BLaER1 (cell line): ENCODE data around the gene TMEM80.
"Not testable (repeated sequence)": the region's sequence is repeated elsewhere in the genome, so short reads cannot be mapped to it uniquely, and the experiment has no call there.

Source experiments
- H3K27ac ChIP-seq: shearing (Covaris generic); formaldehyde crosslinking; 2 replicates; pipeline ENCODE4 v1.8.1; 2022
- H3K27me3 ChIP-seq: shearing (Covaris generic); formaldehyde crosslinking; 2 replicates; pipeline ENCODE4 v1.8.1; 2022
- H3K36me3 ChIP-seq: shearing (Covaris generic); formaldehyde crosslinking; 2 replicates; pipeline ENCODE4 v1.8.1; 2022
- H3K4me1 ChIP-seq: shearing (Covaris generic); formaldehyde crosslinking; 2 replicates; pipeline ENCODE4 v1.8.1; 2022
- H3K4me2 ChIP-seq: shearing (Covaris generic); formaldehyde crosslinking; 2 replicates; pipeline ENCODE4 v1.8.1; 2022
- H3K4me3 ChIP-seq: shearing (Covaris generic); formaldehyde crosslinking; 2 replicates; pipeline ENCODE4 v1.8.1; 2022
- H3K9ac ChIP-seq: shearing (Covaris generic); formaldehyde crosslinking; 2 replicates; pipeline ENCODE4 v1.8.1; 2022
- H3K9me3 ChIP-seq: shearing (Covaris generic); formaldehyde crosslinking; 2 replicates; pipeline ENCODE4 v1.8.1; 2022
- H4K20me1 ChIP-seq: shearing (Covaris generic); formaldehyde crosslinking; 2 replicates; pipeline ENCODE4 v1.8.1; 2022
- Cebpa-rat ChIP-seq: shearing (Covaris generic); IDR thresholded peaks from 2 replicates; pipeline ENCODE4 v1.8.1; 2022

Gene TMEM80

DNA sequence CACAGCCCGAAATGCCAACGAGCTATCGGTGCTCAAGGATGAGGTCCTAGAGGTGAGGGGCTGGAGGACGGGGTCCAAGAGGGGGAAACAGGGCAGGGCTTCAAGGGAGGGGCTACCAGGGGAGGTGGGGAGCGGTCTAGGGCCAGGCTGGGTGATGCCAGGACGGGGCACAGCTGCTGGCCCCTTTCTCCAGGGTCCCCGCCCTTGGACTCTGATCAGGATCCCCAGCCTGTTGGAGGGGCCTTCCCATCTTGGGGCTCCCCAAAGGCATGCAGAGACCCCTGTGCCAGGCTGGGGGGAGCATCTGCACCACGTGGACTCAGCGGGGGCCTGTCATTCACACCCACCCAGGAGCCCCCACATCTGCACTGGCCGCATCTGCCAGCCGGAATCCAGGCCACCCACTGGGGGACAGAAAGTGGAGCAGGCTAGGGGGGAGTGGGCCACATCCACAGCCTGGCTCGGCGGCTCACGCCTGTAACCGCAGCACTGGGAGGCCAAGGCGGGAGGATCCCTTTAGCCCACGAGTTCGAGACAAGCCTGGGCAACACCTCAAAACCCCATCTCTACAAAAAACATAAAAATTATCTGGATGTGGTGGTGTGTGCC is 29.3 kb downstream of the TMEM80 start:
- peaks cover 74% of the 10 kb centered on the region for H3K4me1 ChIP-seq
- no peak overlapping the region for H3K4me3 ChIP-seq
- H3K4me2 ChIP-seq: peak overlapping the region; percentile 88
- TF ChIP-seq Cebpa-rat: no peak
- no peak overlapping the region for H3K27ac ChIP-seq
- H3K36me3 ChIP-seq: no peaks in the 10 kb centered on the region
- H3K9me3 ChIP-seq: no peaks in the 10 kb centered on the region
- no peak overlapping the region for H3K9ac ChIP-seq
- H4K20me1 ChIP-seq: peaks cover 17% of the 10 kb centered on the region
- peaks cover 62% of the 10 kb centered on the region for H3K27me3 ChIP-seq

DNA sequence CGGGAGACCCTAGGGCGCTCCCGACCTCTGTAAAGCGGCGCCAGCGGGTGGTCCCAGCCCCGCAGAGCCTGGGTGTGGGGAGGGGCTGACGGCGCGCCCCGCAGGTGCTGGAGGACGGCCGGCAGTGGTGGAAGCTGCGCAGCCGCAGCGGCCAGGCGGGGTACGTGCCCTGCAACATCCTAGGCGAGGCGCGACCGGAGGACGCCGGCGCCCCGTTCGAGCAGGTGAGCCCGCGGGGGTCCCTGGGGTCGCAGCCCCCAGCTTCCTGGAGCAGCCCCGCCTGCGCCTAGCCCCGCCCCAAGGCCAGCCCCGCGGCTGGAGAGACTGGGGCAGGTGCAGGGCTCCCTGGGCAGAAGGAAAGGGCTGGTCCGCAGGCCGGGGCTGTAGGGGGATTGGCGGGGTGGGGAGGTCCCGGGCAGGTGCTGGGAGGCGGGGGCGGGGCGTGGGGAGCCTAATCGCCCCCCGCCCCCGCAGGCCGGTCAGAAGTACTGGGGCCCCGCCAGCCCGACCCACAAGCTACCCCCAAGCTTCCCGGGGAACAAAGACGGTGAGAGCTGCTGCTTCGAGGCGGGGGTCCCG is 30.1 kb downstream of the TMEM80 start:
- TF ChIP-seq Cebpa-rat: no peak
- Histone ChIP-seq H4K20me1 (peaks cover 17% of the 10 kb centered on the region), H3K4me3 (peak overlapping the region; percentile 64), H3K27me3 (peaks cover 54% of the 10 kb centered on the region), H3K9me3 (no peaks in the 10 kb centered on the region), H3K9ac (no peak overlapping the region), H3K27ac (no peak overlapping the region), H3K36me3 (no peaks in the 10 kb centered on the region), H3K4me2 (peak overlapping the region; percentile 88), H3K4me1 (peaks cover 69% of the 10 kb centered on the region)

DNA sequence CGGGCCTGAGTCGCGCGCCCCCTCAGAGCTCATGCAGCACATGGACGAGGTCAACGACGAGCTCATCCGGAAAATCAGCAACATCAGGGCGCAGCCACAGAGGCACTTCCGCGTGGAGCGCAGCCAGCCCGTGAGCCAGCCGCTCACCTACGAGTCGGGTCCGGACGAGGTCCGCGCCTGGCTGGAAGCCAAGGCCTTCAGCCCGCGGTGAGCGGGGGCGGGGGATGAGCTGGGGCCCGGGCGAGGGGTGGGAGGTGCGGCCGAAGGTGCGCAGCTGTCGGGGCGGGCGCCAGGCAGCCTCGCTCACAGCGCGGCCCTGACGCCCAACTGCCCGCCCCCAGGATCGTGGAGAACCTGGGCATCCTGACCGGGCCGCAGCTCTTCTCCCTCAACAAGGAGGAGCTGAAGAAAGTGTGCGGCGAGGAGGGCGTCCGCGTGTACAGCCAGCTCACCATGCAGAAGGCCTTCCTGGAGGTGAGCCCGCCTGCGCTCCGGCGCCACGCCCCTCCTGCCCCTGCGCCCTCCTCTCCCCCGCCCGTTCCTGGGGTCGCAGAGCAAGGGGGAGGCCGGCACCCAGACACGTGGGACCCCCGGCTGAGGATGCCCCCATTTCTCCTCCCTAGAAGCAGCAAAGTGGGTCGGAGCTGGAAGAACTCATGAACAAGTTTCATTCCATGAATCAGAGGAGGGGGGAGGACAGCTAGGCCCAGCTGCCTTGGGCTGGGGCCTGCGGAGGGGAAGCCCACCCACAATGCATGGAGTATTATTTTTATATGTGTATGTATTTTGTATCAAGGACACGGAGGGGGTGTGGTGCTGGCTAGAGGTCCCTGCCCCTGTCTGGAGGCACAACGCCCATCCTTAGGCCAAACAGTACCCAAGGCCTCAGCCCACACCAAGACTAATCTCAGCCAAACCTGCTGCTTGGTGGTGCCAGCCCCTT is 30.9 kb downstream of the TMEM80 start:
- peak overlapping the region; percentile 65 for H3K9ac ChIP-seq
- peaks cover 62% of the 10 kb centered on the region for H3K4me1 ChIP-seq
- peak overlapping the region; percentile 88 for H3K4me2 ChIP-seq
- peaks cover 10% of the 10 kb centered on the region for H4K20me1 ChIP-seq
- no peaks in the 10 kb centered on the region for H3K36me3 ChIP-seq
- H3K4me3 ChIP-seq: peak overlapping the region; percentile 64
- peak overlapping the region; percentile 70 for H3K27ac ChIP-seq
- peaks cover 45% of the 10 kb centered on the region for H3K27me3 ChIP-seq
- TF ChIP-seq Cebpa-rat: no peak
- H3K9me3 ChIP-seq: no peaks in the 10 kb centered on the region

- H3K27ac ChIP-seq: peak overlapping the region; percentile 70; the same call in 1 of the 2 replicates
- H3K9ac ChIP-seq: 0 out of 2 replicates have a peak overlapping the region, but pooled peaks have one; percentile 65
- H3K36me3 ChIP-seq: no peaks in the 10 kb centered on the region
- H4K20me1 ChIP-seq: peaks cover 2% of the 10 kb centered on the region
- H3K4me2 ChIP-seq: peak overlapping the region; percentile 88
- H3K4me3 ChIP-seq: no peak overlapping the region; the same call in 1 of the 2 replicates
- H3K9me3 ChIP-seq: no peaks in the 10 kb centered on the region
- H3K4me1 ChIP-seq: peaks cover 55% of the 10 kb centered on the region
- peaks cover 38% of the 10 kb centered on the region for H3K27me3 ChIP-seq
- TF ChIP-seq Cebpa-rat: no peak
Measured at GRCh38 chr11:727281-727701, 31.7 kb downstream of the TMEM80 start.

- no peaks in the 10 kb centered on the region for H3K9me3 ChIP-seq
- H3K27ac ChIP-seq: peak overlapping the region; percentile 44; the same call in 1 of the 2 replicates
- peak overlapping the region; percentile 88 for H3K4me2 ChIP-seq
- no peak overlapping the region for H3K4me3 ChIP-seq
- peaks cover 34% of the 10 kb centered on the region for H3K27me3 ChIP-seq
- H4K20me1 ChIP-seq: no peaks in the 10 kb centered on the region
- no peak for TF ChIP-seq Cebpa-rat
- H3K9ac ChIP-seq: no peak overlapping the region; the same call in 1 of the 2 replicates
- H3K36me3 ChIP-seq: no peaks in the 10 kb centered on the region
- H3K4me1 ChIP-seq: peaks cover 49% of the 10 kb centered on the region
Measured at GRCh38 chr11:727859-728748, 32.5 kb downstream of the TMEM80 start.

DNA sequence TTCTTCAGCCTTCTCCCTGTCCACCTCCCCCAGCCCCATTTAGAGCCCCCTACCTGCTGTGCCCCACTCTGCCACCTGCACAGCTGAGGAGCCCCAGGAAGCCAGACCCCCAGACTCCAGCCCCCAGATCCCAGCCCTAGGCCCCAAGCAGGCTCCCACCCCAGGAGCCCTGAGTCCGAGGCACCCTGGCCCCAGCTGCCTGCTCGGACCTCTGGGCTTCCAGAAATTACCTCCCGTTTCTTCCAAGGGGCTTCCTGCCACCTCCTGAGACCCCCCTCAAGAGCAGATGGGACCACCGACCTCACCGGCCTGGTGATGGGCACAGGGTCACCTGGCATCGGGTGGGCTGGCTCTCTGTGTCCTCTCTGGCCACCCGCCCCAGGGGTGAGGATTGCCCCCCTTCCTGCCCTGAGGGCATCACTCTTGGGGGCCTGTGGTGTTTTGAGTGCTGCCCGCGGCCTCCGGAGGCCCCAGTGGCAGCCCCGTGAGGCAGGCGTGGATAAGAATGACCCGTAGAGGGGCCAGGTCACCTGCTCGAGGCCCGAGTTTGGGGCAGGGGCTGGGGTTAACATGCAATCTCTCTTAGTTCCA is 33.4 kb downstream of the TMEM80 start:
- Histone ChIP-seq H3K4me2 (peak overlapping the region; percentile 88), H3K9me3 (no peaks in the 10 kb centered on the region), H3K4me1 (peaks cover 47% of the 10 kb centered on the region), H4K20me1 (no peaks in the 10 kb centered on the region), H3K4me3 (no peak overlapping the region), H3K36me3 (no peaks in the 10 kb centered on the region), H3K27me3 (peaks cover 32% of the 10 kb centered on the region), H3K9ac (peak overlapping the region; percentile 40; the same call in 1 of the 2 replicates), H3K27ac (peak overlapping the region; percentile 44; the same call in 1 of the 2 replicates)
- no peak for TF ChIP-seq Cebpa-rat

GRCh38 chr11:729492-730074 is 34.0 kb downstream of the TMEM80 start:
- Histone ChIP-seq H3K27ac (peak overlapping the region; percentile 44; the same call in 1 of the 2 replicates), H3K4me1 (peaks cover 47% of the 10 kb centered on the region), H3K4me2 (peak overlapping the region; percentile 88)

DNA sequence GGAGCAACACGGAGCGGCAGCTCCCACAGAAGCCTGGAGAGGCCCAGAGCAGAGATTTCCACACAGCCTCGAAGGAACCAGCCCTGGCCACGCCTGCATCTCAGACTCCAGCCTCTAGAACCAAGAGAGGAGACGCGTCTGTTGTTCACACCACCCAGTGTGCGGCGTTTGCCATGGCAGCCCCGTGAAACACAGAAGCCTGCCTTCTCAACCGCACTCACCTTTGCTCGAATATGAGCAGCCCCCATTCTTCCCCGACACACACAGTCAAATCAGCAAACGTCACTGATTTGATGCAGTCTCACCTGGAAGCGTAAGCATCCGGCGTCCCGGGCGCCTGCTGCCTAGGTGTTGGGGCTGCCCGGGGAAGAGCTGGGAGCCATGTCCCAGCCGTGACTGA is 37.5 kb downstream of the TMEM80 start:
- Histone ChIP-seq H3K4me2 (no peak overlapping the region), H3K4me3 (no peak overlapping the region), H4K20me1 (no peaks in the 10 kb centered on the region), H3K9me3 (no peaks in the 10 kb centered on the region), H3K36me3 (no peaks in the 10 kb centered on the region), H3K27ac (no peak overlapping the region), H3K4me1 (peaks cover 42% of the 10 kb centered on the region), H3K9ac (no peak overlapping the region), H3K27me3 (peaks cover 12% of the 10 kb centered on the region)
- TF ChIP-seq Cebpa-rat: no peak

More at GRCh38 chr11:729492-730074, 34.0 kb downstream of the TMEM80 start:
- peaks cover 26% of the 10 kb centered on the region for H3K27me3 ChIP-seq
- no peak for TF ChIP-seq Cebpa-rat
- no peaks in the 10 kb centered on the region for H3K9me3 ChIP-seq
- no peak overlapping the region for H3K4me3 ChIP-seq
- H3K36me3 ChIP-seq: no peaks in the 10 kb centered on the region
- peak overlapping the region; percentile 40 for H3K9ac ChIP-seq
- no peaks in the 10 kb centered on the region for H4K20me1 ChIP-seq

GRCh38 chr11:734541-734940 is 38.9 kb downstream of the TMEM80 start:
- H3K4me2 ChIP-seq, H4K20me1 ChIP-seq, H3K27ac ChIP-seq, H3K4me3 ChIP-seq, H3K9ac ChIP-seq, H3K9me3 ChIP-seq, H3K36me3 ChIP-seq: not testable (repeated sequence)
- H3K4me1 ChIP-seq: peaks cover 32% of the 10 kb centered on the region
- H3K27me3 ChIP-seq: peaks cover 18% of the 10 kb centered on the region
